Lower leg skin (tissue), 3 donors: ENCODE measurements around the gene ST7.

Source experiments
- POLR2A ChIP-seq, 2 donors: fragments of 450-650 bp; IDR thresholded peaks; one replicate each; pipeline ENCODE4 v1.6.1; 2016 to 2017; ENCODE audit warnings: antibody characterized with exemption in 2 of 2, mild to moderate bottlenecking in 1 of 2, moderate library complexity in 1 of 2
- TF ChIP-seq, protein P1 (sequence below), 3 donors: fragments of 450-650 bp; IDR thresholded peaks; one replicate each; pipeline ENCODE4 v1.5.1; 2016; ENCODE audit warnings: antibody characterized with exemption in 3 of 3, mild to moderate bottlenecking in 3 of 3, moderate library complexity in 2 of 3

DNA sequence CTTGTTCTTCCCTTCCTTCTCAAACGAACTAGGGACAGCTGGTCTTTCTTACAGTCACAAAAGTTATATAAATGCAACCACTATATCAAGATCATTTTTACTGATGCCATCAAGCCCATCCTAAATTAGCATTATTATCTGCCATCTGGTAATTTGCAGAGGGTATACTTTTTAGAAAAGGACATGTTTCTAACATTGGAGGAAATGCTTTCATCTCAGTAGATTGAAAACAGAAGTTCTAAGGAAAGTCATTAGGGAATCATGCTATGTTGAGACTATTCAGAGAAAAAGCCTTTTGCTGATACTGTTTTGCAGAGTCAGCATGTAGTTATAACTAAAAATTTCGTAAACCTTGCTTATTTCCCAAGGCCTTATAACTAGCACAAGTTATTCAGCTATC is 222.9 kb downstream of the ST7 start:
- TF ChIP-seq, protein P1, sequence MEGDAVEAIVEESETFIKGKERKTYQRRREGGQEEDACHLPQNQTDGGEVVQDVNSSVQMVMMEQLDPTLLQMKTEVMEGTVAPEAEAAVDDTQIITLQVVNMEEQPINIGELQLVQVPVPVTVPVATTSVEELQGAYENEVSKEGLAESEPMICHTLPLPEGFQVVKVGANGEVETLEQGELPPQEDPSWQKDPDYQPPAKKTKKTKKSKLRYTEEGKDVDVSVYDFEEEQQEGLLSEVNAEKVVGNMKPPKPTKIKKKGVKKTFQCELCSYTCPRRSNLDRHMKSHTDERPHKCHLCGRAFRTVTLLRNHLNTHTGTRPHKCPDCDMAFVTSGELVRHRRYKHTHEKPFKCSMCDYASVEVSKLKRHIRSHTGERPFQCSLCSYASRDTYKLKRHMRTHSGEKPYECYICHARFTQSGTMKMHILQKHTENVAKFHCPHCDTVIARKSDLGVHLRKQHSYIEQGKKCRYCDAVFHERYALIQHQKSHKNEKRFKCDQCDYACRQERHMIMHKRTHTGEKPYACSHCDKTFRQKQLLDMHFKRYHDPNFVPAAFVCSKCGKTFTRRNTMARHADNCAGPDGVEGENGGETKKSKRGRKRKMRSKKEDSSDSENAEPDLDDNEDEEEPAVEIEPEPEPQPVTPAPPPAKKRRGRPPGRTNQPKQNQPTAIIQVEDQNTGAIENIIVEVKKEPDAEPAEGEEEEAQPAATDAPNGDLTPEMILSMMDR (IDR thresholded peaks at IDR 0.05): no peak
- no peak for TF ChIP-seq POLR2A (IDR thresholded peaks at IDR 0.05)
